ENCODE measurements around the gene DSCAML1.

GRCh38 chr11:117444256-117444655, 352.8 kb downstream of the DSCAML1 start:
- TF ChIP-seq CTCF (IDR thresholded peaks at IDR 0.05), result no peak
- TF ChIP-seq POLR2A (IDR thresholded peaks at IDR 0.05), result no peak

Data from testis (tissue), 2 donors.